Muscle of arm (tissue), 14 donors: ENCODE measurements around the gene HTRA2. TPM values are rescaled to one million over a fixed set of nuclear protein-coding genes. Genes with fewer than 3 reads are reported as not detected.
A peak's percentile ranks its signal among the peaks of the same experiment; 100 is the strongest.
"Not testable (repeated sequence)": the region's sequence is repeated elsewhere in the genome, so short reads cannot be mapped to it uniquely, and the experiment has no call there.

ENCODE experiments used
- DNase-seq: peaks from one replicate; pipeline ENCODE4 v3.0.0-alpha.2; 2013
- long read RNA-seq, 11 donors: transcript quantifications; one replicate each; lab custom pipeline, GENCODE V29; 2026
- polyA plus RNA-seq, 12 donors: library from polyadenylated mRNA; unstranded; fragments of 120-200 nt; gene quantifications; one replicate each; pipeline ENCODE4 v1.2.1, GENCODE V29; 2013; ENCODE audit not compliant: insufficient read length in 12 of 12

HTRA2 gene
- 10 to 100 TPM in 11 of 12 donors, not detected in 1; 20.1 to 30.4 (median 27.9) TPM for polyA plus RNA-seq
- long read RNA-seq, donor 1, transcript HTRA2-201 (8 exons, 2,370 nt) = major isoform, 12 of 17 reads
- long read RNA-seq, donor 1, partial matches to known transcripts = 0 of 17 reads
- long read RNA-seq, donor 1, other reads (novel, unspliced or antisense) = 0 of 17 reads
- long read RNA-seq, donor 2, transcript HTRA2-201 (8 exons, 2,370 nt) = major isoform, 9 of 98 reads
- long read RNA-seq, donor 2, partial matches to known transcripts = 63 of 98 reads
- long read RNA-seq, donor 2, other reads (novel, unspliced or antisense) = 26 of 98 reads
- long read RNA-seq, donor 3, partial matches to known transcripts = 0 of 1 reads
- long read RNA-seq, donor 3, other reads (novel, unspliced or antisense) = 0 of 1 reads
- long read RNA-seq, donor 4, partial matches to known transcripts = 8 of 9 reads
- long read RNA-seq, donor 4, other reads (novel, unspliced or antisense) = 0 of 9 reads
- long read RNA-seq, donor 5, transcript HTRA2-201 (8 exons, 2,370 nt) = major isoform, 24 of 28 reads
- long read RNA-seq, donor 5, partial matches to known transcripts = 0 of 28 reads
- long read RNA-seq, donor 5, other reads (novel, unspliced or antisense) = 0 of 28 reads
- long read RNA-seq, donor 6, partial matches to known transcripts = 0 of 5 reads
- long read RNA-seq, donor 6, other reads (novel, unspliced or antisense) = 0 of 5 reads
- long read RNA-seq, donor 7, partial matches to known transcripts = 0 of 3 reads
- long read RNA-seq, donor 7, other reads (novel, unspliced or antisense) = 0 of 3 reads
- long read RNA-seq, donor 8, transcript HTRA2-201 (8 exons, 2,370 nt) = major isoform, 18 of 31 reads
- long read RNA-seq, donor 8, partial matches to known transcripts = 7 of 31 reads
- long read RNA-seq, donor 8, other reads (novel, unspliced or antisense) = 0 of 31 reads
- long read RNA-seq, donor 9, transcript HTRA2-201 (8 exons, 2,370 nt) = major isoform, 8 of 9 reads
- long read RNA-seq, donor 9, partial matches to known transcripts = 0 of 9 reads
- long read RNA-seq, donor 9, other reads (novel, unspliced or antisense) = 0 of 9 reads
- long read RNA-seq, donor 10, transcript HTRA2-201 (8 exons, 2,370 nt) = major isoform, 10 of 12 reads
- long read RNA-seq, donor 10, partial matches to known transcripts = 0 of 12 reads
- long read RNA-seq, donor 10, other reads (novel, unspliced or antisense) = 0 of 12 reads
- long read RNA-seq, donor 11, transcript HTRA2-201 (8 exons, 2,370 nt) = major isoform, 10 of 11 reads
- long read RNA-seq, donor 11, partial matches to known transcripts = 0 of 11 reads
- long read RNA-seq, donor 11, other reads (novel, unspliced or antisense) = 0 of 11 reads

DNA sequence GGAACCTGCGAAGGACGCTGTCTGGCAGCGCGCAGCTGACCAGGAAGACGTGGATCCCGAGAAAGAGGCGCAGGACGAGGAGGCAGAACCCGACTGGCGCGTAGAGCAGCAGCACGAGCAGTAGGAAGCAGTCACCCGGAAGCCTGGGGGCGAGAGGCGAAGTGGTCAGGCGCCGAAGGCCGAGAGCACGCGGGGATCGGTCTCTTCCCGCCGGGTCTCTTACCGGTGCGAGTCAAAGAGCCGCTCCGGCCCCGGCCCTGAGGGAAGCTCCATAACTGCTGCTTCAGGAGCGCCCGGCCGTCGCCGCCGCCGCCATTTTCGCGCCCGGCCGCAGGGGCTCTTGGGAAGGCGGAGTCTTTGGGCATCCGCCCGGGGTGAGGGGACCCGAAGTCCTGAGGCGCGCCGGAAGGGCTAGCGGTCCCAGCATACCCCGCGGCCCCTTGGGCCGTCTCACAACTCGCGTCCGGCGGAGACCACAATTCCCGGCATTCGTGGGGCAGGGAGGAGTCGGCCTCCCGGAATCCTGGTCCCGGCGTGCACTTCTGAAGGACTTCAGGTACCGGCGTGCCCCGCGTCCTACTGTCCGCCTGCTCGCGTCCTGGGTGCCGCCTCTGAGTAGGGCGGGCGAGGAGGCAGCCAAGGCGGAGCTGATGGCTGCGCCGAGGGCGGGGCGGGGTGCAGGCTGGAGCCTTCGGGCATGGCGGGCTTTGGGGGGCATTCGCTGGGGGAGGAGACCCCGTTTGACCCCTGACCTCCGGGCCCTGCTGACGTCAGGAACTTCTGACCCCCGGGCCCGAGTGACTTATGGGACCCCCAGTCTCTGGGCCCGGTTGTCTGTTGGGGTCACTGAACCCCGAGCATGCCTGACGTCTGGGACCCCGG, at the start of gene HTRA2, which contains the start of gene AUP1:
TSS of gene HTRA2 (plus strand) at position 577 of the 882 bp plus-strand sequence. CDS start at position 651, 74 bp downstream.
TSS of gene AUP1 (minus strand) at position 350 of the 882 bp plus-strand sequence. CDS start at position 273, 77 bp downstream.
- peak; percentile 99 for DNase-seq

DNA sequence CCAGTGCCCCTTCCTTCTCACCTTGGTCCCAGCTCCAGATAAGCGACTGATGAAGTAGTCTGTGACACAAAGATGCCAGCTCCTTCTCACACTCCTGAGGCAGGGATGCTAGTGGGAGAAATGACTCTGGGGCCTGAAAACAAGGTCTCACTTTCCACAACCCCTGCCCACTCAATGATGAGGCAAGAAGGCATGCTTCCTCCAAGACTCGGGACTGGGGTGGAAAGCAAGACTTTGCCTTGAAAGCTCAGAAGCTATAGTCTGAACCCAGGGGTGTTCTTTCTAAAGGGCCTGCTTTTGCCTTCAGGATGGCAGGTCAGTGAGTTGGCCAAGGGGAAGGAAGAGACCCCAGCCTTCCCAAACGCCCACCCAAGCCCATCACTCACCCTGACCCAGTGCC, 48.3 kb upstream of the HTRA2 start:
- DNase-seq = no peak

DNA sequence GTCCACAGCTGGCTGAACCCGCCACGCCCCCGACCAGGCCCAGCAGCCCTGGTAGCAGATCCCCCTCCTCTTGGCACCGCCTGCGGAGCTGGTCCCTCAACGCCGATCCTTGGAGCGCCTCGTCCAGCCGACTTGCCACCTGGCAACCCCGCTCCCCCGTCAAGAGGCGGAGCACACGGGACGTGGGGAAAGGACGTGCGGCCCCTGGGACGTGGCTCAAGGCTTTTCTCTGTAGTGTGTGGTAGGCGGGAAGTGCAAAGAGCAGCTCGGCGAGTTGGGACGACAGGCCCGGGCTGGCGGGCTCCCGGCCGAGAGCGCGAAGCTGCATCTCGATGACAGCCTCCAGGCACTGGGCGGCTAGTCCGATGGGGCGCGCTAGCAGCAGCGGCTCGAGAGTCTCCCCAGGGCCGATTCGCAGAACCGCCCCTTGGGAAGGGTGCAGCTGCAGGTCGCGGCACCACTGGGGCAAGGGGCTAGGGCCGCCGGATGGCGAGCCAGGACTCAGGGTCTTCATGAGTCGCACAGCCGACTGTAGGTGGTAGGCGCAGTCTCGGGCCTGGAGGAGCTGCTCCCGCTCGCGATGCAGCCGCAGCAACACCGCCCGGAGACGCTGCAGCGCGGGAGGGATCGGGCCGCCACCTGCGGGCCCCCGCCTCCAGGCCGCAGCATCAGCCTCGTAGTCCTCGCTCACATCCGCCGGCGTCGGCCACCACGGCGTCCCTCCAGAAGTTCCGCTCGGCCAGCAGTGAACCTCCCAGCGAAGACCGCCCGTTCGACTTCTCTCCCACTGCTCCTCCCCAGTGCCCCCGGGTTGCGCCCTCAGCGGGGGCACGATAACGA, 47.6 kb upstream of the HTRA2 start:
- DNase-seq = no peak

DNA sequence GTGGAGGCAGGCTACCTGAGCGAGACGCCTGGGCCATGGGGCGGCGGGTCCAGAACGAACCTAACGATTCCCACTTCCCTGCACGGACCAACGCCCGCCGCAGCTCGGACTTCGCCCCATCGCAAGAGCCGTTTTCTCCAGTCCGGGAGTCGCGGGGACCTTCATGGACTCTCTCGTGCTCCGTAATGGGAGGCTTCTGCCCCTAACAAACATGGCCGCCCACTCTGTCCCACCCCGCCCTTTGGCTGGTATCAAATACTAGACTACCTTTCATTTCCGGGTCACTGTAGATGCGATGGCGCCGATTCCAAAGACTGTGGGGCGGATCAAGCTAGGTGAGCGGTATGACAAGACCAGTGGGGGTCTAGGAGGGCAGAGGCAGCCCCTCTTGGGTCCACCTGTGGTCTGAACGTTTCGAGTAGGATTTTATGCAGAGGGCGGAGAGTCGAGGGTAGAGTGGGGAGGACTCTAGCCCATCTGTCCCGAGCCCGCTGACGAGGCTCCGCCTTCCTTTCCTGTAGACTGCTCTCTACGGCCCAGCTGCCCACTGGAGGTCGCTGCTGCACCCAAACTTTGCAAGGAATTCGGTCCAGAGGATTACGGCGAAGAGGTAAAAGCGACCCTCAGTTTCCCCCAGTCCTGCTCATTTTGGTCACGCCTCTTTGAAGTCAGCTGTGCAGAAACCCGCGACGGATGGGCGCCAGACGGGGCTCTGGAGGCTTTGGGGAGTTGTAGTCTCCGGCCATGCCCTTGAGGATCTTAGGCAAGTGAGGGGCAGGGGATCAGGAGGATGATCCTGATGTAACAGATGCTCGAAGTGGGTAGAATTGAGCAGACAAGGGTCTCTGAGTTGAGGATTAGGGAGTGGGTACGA, 46.7 kb upstream of the HTRA2 start, which contains the start of the genes CCDC142 and TTC31:
TSS of gene CCDC142 (minus strand) at position 198 of the 874 bp plus-strand sequence. CDS start at position 37, 161 bp downstream.
TSS of gene TTC31 (plus strand) at position 281 of the 874 bp plus-strand sequence. CDS start at position 296, 15 bp downstream.
- peak; percentile 97 for DNase-seq

DNA sequence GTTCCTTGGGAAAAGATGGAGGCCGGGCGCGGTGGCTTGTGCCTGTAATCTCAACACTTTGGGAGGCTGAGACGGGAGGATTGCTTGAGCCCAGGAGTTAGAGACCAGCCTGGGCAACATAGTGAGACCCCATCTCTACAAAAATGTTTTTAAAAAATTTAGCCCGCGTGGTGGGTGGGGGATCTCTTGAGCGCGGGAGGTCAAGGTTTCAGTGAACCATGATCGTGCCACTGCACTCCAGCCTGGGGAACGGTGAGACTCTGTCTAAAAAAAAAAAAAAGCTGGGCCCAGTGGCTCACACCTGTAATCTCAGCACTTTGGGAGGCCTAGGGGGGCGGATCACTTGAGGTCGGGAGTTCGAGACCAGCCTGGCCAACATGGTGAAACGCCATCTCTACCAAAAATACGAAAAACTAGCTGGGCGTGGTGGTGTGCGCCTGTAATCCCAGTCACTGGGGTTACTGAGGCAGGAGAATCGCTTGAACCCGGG, 46.0 kb upstream of the HTRA2 start:
- DNase-seq = not testable (repeated sequence)

DNA sequence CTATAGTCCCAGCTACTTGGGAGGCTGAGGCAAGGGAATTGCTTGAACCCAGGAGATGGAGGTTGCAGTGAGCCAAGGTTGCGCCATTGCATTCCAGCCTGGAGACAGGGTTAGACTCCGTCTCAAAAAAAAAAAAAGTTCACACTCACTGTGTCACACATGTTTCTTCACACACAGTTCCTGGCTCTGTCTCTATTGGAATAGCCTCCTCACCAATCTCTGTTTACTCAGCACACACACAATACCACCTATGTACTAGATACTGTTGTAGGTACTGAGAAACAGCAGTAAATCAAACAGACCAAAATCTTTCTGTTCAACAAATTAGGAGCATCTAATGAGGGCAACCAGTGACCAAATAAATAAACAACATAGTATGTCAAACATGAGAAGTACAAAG, 43.6 kb upstream of the HTRA2 start:
- no peak for DNase-seq

DNA sequence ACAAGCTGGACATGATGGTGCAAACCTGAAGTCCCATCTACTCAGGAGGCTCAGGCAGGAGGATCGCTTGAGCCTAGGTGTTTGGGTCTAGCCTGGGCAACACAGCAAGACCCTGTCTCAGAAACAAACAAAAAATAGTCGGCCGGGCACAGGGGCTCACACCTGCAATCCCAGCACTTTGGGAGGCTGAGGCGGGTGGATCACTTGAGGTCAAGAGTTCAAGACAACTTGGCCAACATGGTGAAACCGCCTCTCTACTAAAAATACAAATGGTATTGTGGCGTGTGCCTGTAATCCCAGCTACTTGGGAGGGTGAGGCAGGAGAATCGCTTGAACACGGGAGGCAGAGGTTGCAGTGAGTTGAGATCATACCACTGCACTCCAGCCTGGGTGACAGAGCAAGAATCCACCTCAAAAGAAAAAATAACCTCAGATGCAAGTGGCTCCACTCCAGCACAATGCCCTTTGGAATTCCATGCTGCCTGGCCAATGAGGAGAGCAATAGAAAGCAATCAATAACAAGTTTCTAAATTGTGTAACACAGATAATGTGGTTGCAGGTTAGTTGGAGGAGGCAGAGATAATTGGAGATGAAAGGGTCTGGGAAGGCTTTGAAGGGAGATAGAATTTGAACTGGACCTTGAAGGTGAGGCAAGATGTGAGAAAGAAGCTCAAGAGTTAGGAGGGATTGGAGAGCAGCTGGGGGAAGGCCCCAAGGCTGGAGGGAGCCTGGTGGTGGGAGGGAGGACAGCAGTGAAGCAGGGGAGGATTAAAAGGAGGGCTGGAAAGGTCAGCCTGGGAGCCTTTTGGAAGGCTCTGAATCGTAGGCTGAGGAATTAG, 40.9 kb upstream of the HTRA2 start:
- no peak for DNase-seq

DNA sequence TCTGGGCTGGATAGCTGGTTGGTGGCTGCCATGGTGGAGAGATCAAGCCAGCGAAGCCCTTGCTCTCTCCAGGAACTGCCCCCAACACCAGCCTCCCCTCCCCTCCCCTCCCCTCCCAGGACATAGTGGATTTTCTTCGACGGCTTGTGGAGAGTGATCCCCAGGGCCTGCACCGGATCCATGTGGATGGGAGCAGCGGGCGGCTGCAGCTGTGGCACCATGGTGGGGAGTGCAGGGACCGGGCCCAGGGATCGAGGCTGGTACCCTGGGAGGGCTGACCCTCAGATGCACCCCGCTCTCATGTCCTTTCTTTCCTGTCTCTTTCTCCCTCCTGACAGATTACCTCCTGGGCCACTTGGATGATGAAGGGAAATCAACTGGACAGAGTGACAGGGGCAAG, 39.8 kb upstream of the HTRA2 start:
- no peak for DNase-seq

DNA sequence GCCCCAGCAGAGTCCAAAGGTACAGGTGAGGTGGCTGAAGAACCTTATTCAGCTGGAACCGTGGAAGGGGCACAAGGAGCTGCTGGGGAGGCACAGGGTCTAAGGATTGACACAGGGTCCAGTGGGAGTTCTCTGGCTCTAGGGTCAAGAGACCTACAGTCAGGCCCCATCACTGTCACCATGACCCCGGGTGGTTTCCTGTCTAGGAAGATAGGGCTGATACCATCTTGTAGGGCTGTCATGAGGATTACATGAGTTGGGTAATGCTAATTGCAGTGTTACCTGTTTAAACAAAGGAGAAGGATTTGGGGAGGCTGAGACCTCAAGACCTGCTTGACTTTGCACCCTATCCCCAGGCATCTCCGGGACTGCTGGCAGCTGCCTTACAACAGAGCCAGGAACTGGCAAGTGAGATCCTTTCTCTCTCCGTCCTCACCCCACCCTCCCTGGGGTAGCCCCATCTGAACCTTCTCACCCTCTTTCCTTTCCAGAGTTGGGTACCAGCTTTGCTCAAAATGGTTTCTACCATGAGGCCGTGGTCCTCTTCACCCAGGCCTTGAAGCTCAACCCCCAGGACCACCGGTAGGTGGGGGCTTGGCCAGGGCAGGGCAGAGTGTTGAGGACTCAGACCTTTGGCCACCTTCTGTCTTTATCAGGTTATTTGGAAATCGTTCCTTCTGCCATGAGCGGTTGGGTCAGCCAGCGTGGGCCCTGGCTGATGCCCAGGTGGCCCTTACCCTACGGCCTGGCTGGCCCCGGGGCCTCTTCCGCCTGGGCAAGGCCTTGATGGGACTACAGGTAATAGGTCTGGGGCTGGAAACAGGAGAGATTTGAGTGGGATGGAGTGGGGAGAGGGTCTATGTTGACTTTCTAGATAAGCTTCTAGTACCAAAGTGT, 37.8 kb upstream of the HTRA2 start:
- no peak for DNase-seq

DNA sequence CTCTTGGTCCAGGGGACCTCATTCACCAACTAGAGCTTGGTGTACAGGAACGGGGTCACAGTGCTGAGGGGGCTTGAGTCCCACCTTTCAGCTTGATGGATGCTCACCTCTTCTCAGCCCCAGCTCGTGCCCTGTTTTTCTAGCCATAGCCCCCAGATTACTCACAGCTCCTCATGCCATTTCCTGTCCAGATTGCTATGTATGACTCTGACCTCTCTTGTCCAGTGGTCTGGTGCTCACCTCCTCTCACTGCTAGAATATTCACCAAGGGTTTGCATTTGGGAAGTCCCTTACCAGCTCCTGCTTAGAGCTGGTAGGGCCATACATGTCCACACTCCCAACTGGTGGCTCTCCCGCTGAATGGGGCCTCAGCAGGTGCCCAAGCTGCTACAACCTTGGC, 36.2 kb upstream of the HTRA2 start:
- DNase-seq = no peak

DNA sequence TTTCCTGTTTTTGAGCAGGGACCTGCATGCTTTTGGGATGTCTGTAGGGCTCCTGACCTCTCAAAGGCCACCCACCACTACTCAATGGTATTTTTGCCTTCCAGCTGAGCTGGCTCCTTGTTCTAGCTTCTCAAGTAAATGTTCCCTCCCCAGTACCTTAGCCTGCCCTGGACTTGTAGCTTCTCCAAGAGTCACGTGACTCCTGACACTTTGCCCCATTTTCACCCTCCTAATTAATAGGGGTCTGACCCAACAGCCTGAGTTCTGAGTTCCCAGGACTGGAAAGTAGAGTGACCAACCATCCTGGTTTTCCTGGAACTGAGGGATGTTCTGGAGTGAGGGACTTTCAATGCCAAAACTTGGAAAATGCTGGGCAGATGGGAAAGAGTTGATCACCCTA, 34.3 kb upstream of the HTRA2 start:
- no peak for DNase-seq

DNA sequence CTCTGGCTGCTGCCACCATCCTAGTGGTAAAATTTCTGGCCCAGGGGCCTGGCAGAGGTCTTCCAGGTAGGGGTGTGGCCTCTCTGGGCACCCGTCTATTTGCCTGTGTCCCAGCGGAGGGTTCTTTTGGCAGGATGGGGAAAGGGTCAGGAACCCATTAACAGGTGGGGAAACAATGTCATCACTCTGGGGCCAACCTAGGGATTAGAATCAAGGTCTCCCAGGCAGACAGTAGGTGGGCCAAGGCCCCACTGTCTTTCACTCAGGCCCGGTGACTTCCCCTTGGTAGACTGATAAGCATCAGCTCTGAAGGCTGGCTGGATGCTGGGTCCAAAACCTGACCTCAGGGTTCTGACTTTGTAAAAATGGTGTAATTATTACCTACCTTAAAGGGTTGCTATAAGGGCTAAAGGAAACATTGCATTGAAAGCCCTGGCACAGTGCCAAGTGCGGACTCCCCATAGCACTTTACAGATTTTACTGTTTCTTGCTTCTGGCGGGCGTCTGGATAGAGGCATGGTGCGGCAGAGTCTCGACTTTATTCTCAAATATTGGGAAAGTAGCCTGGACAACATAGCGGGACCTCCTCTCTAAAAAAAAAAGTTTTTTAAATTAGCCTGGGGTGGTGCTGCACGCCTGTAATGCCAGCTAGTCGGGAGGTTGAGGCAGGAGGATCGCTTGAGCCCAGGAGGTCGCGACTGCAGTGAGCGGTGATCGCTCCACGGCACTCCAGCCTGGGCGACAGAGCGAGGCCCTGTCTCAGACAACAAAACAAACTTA, 32.5 kb upstream of the HTRA2 start:
- DNase-seq = no peak

DNA sequence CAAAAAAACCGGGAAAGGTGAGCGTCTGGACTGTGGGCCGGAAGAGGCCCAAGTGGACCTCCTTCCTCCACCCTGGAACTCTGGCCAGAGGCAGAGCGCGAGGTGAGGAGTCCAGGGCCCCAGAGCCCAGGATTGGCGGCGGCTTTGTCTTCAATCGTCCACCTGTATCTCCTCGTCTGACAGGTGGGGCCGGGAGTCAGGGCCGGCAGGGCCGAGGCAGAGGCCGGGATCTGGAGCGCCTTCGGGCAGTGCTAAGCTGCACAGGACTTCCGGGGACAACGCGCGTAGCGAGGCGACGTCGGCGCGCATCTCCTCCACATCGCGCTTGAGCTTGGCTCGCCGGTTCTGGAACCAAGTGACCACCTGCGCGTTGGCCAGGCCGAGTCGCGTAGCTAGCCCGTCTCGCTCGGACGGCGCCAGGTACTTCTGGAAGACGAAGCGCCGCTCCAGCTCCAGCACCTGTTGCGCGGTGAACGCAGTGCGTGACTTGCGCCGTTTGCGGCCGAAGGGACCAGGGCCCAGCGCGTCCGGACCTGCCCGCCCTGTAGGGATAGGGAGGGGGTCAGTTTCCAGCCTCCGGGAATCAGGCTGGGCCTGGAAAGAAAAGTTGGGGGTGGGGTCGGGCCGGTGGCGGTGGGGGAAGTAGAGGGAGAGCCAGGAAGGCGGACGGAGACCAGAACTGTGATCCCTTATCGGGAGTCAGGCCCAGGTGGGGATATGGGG, 31.8 kb upstream of the HTRA2 start:
- DNase-seq = no peak

DNA sequence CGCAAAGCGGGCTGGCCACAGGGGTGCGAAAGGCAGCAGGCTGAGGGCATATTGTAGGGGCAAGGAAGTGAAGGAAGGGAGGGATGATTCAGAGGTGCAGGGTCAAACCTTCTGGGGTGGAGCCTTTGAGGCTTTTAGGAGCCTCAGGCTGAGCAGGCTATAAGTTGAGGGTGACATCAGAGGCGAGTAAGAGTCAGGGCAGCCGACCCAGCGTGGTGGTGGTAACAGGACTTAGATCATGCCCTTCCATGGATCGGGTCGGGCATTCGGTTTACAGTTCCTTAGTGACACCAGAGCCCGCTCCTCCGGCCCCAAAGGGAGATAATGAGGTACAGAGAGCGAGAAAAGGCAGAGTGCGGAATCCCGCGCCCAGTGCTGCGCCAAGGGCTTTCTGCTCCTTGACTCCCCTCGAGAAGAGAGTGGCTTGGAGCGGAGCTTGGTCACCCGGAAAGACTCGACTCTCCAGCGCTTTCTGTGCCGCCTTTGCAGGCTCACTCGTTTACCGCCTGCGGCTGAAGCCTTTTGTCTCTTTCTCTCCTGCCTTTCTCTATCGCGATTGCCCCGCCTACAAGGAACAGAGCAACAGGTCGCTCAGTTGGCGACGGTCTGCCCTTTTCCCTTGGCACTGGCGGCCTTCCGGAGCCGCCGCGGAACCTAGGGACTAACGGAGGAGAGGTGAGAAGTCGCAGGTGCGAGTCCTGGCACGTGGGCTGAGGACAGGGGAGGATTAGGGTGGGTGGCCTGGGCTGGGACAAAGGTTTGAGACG, 31.1 kb upstream of the HTRA2 start:
- DNase-seq = no peak
